Right ventricle myocardium superior (tissue), 1 donor: Measurements from ENCODE around the gene SLC12A7. TPM values are rescaled to one million over a fixed set of nuclear protein-coding genes. Genes with fewer than 3 reads are reported as not detected.
"Not testable (repeated sequence)": the region's sequence is repeated elsewhere in the genome, so short reads cannot be mapped to it uniquely, and the experiment has no call there.

ENCODE experiments used
- ATAC-seq: fragments of 200-7000 bp; cut with Tn5 transposase; one replicate; pipeline ENCODE4 v1.9.1; 2020; ENCODE audit warnings: mild to moderate bottlenecking; ENCODE audit not compliant: poor library complexity
- DNase-seq: peaks from one replicate; pipeline ENCODE4 v3.0.0-alpha.2; 2020
- intact Hi-C: fragments of 100-400 bp; cut with DNase I; formaldehyde crosslinking; loops from one replicate; pipeline ENCODE4 v1.11.2; 2022
- total RNA-seq: library from RNA; stranded (reverse); fragmentation: NEBNext Ultra II Directional; extraction: Animal tissue kit (Norgen Biotek cat#: 25700); gene quantifications from one replicate; pipeline ENCODE4 v1.2.1, GENCODE V29; 2021
- donor health status: DM: no; HTN: yes; CAD: no; lungs with severe emphysema.

SLC12A7 gene
- total RNA-seq, 1 donor from 2014 or later = 172 TPM

- ATAC-seq (peak; percentile 69), DNase-seq (peak; percentile 93)
- intact Hi-C loops = no loop called here
These were observed 8.1 kb downstream of the SLC12A7 start for GRCh38 chr5:1103505-1104326.

- DNase-seq (no peak), ATAC-seq (no peak)
- intact Hi-C loops = no loop called here
These were observed 8.8 kb downstream of the SLC12A7 start for GRCh38 chr5:1103093-1103492.

- ATAC-seq (no peak), DNase-seq (peak; percentile 75)
- intact Hi-C loops = no loop called here
These were observed 9.7 kb downstream of the SLC12A7 start for GRCh38 chr5:1101961-1102713.

GRCh38 chr5:1100664-1101574 is 10.9 kb downstream of the SLC12A7 start:
- ATAC-seq = no peak
- no peak for DNase-seq
- intact Hi-C loops = no loop called here

GRCh38 chr5:1099926-1100663 is 11.8 kb downstream of the SLC12A7 start:
- no peak for ATAC-seq
- no peak for DNase-seq
- intact Hi-C loops = no loop called here

GRCh38 chr5:1098986-1099597 is 12.8 kb downstream of the SLC12A7 start:
- intact Hi-C loops = no loop called here
- DNase-seq = no peak
- ATAC-seq = no peak

GRCh38 chr5:1097988-1098385 is 13.9 kb downstream of the SLC12A7 start:
- ATAC-seq, DNase-seq, intact Hi-C loops: not testable (repeated sequence)

- no peak for DNase-seq
- intact Hi-C loops = no loop called here
- ATAC-seq = no peak
These were observed 14.4 kb downstream of the SLC12A7 start for GRCh38 chr5:1097381-1097987.

- ATAC-seq (no peak), DNase-seq (no peak)
- intact Hi-C loops = no loop called here
These were observed 15.0 kb downstream of the SLC12A7 start for GRCh38 chr5:1096838-1097237.

- no peak for ATAC-seq
- intact Hi-C loops = no loop called here
- no peak for DNase-seq
These were observed 15.9 kb downstream of the SLC12A7 start for GRCh38 chr5:1095990-1096363.

- no peak for ATAC-seq
These were observed 16.4 kb downstream of the SLC12A7 start for GRCh38 chr5:1095302-1095989.

GRCh38 chr5:1094670-1095190 is 17.1 kb downstream of the SLC12A7 start:
- intact Hi-C loops = loop anchor here (5.0 kb wide), 1 partner anchor 42 kb away; no protein-coding TSS in a partner anchor
- DNase-seq (no peak), ATAC-seq (no peak)

More at GRCh38 chr5:1095302-1095989, 16.4 kb downstream of the SLC12A7 start:
- intact Hi-C loops = no loop called here
- DNase-seq = no peak

- ATAC-seq (peak; percentile 73), DNase-seq (peak; percentile 82)
- intact Hi-C loops = loop anchor here (5.0 kb wide), 1 partner anchor 41 kb away; no protein-coding TSS in a partner anchor
These were observed 18.5 kb downstream of the SLC12A7 start for GRCh38 chr5:1093361-1093760.

GRCh38 chr5:1092122-1092521 is 19.7 kb downstream of the SLC12A7 start:
- DNase-seq (no peak), ATAC-seq (no peak)
- intact Hi-C loops = loop anchor here (5.0 kb wide), 1 partner anchor 40 kb away; no protein-coding TSS in a partner anchor

- peak; percentile 26 for ATAC-seq
- intact Hi-C loops = loop anchor here (5.0 kb wide), 1 partner anchor 39 kb away; no protein-coding TSS in a partner anchor
- no peak for DNase-seq
These were observed 20.2 kb downstream of the SLC12A7 start for GRCh38 chr5:1091632-1092031.

GRCh38 chr5:1090538-1090937 is 21.3 kb downstream of the SLC12A7 start:
- peak; percentile 81 for DNase-seq
- intact Hi-C loops = loop anchor here (5.0 kb wide), 1 partner anchor 38 kb away; no protein-coding TSS in a partner anchor

More at GRCh38 chr5:1090538-1090937, 21.3 kb downstream of the SLC12A7 start:
- peak; percentile 51 for ATAC-seq
